Ishikawa (cell line): ENCODE data around the gene SLC24A1.

Experiments
- CEBPB ChIP-seq: IDR thresholded peaks from 2 replicates; pipeline ENCODE4 v1.6.1; 2012
- CREB1 ChIP-seq: IDR thresholded peaks from 2 replicates; pipeline ENCODE4 v1.6.1; 2012; ENCODE audit warnings: low read depth
- EGR1 ChIP-seq: IDR thresholded peaks from 2 replicates; pipeline ENCODE4 v1.6.1; 2012
- EP300 ChIP-seq: IDR thresholded peaks from 2 replicates; pipeline ENCODE4 v1.6.1; 2012; ENCODE audit warnings: borderline replicate concordance
- FOXM1 ChIP-seq: IDR thresholded peaks from 2 replicates; pipeline ENCODE4 v1.6.1; 2012; ENCODE audit warnings: low read depth, borderline replicate concordance
- MAX ChIP-seq: IDR thresholded peaks from 2 replicates; pipeline ENCODE4 v1.6.1; 2012
- NFIC ChIP-seq: IDR thresholded peaks from 2 replicates; pipeline ENCODE4 v1.6.1; 2012
- RAD21 ChIP-seq: IDR thresholded peaks from 2 replicates; pipeline ENCODE4 v1.6.1; 2012; ENCODE audit warnings: low read depth
- REST ChIP-seq: IDR thresholded peaks from 2 replicates; pipeline ENCODE4 v1.6.1; 2012; ENCODE audit warnings: low read depth, mild to moderate bottlenecking
- TAF1 ChIP-seq: IDR thresholded peaks from 2 replicates; pipeline ENCODE4 v1.6.1; 2012; ENCODE audit warnings: low read depth, mild to moderate bottlenecking
- TEAD4 ChIP-seq: IDR thresholded peaks from 2 replicates; pipeline ENCODE4 v1.6.1; 2012
- USF1 ChIP-seq: IDR thresholded peaks from 2 replicates; pipeline ENCODE4 v1.6.1; 2012
- YY1 ChIP-seq: IDR thresholded peaks from 2 replicates; pipeline ENCODE4 v1.6.1; 2012; ENCODE audit warnings: low read depth
- ZBTB7A ChIP-seq: IDR thresholded peaks from 2 replicates; pipeline ENCODE4 v1.6.1; 2012; ENCODE audit warnings: low read depth

GRCh38 chr15:65676123-65676522 is 54.4 kb downstream of the SLC24A1 start:
- TF ChIP-seq EP300 (no peak), REST (no peak), CREB1 (no peak), USF1 (no peak), FOXM1 (no peak), RAD21 (no peak), EGR1 (no peak), NFIC (no peak), MAX (no peak), YY1 (no peak), CEBPB (no peak), TEAD4 (no peak), ZBTB7A (no peak), TAF1 (no peak)
